Measurements from ENCODE around the gene GULP1. TPM values are rescaled to one million over a fixed set of nuclear protein-coding genes. Genes with fewer than 3 reads are reported as not detected.

Gene GULP1, protein sequence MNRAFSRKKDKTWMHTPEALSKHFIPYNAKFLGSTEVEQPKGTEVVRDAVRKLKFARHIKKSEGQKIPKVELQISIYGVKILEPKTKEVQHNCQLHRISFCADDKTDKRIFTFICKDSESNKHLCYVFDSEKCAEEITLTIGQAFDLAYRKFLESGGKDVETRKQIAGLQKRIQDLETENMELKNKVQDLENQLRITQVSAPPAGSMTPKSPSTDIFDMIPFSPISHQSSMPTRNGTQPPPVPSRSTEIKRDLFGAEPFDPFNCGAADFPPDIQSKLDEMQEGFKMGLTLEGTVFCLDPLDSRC
- total RNA-seq (100 to 1,000 TPM in 1 of 9 donors, 10 to 100 TPM in 8; 32.3 to 122 (median 66.7) TPM), polyA plus RNA-seq (10 to 100 TPM in 2 of 3 donors, 1 to 10 TPM in 1; 5.8 to 27.4 (median 10.9) TPM)
- long read RNA-seq, donor 1, partial matches to known transcripts = 6 of 12 reads
- long read RNA-seq, donor 1, other reads (novel, unspliced or antisense) = 0 of 12 reads
- long read RNA-seq, donor 2, partial matches to known transcripts = 25 of 28 reads
- long read RNA-seq, donor 2, other reads (novel, unspliced or antisense) = 0 of 28 reads
- long read RNA-seq, donor 3, transcript GULP1-201 (12 exons, 3,347 nt) = major isoform, 6 of 9 reads
- long read RNA-seq, donor 3, partial matches to known transcripts = 0 of 9 reads
- long read RNA-seq, donor 3, other reads (novel, unspliced or antisense) = 0 of 9 reads
- long read RNA-seq, donor 4, transcript GULP1-206 (12 exons, 1,376 nt) = major isoform, 5 of 23 reads
- long read RNA-seq, donor 4, partial matches to known transcripts = 3 of 23 reads
- long read RNA-seq, donor 4, other reads (novel, unspliced or antisense) = 13 of 23 reads
- long read RNA-seq, donor 5, transcript GULP1-206 (12 exons, 1,376 nt) = major isoform, 25 of 95 reads
- long read RNA-seq, donor 5, transcript GULP1-201 (12 exons, 3,347 nt) = minor isoform, 19 of 95 reads
- long read RNA-seq, donor 5, partial matches to known transcripts = 2 of 95 reads
- long read RNA-seq, donor 5, other reads (novel, unspliced or antisense) = 49 of 95 reads
- long read RNA-seq, donor 6, transcript GULP1-206 (12 exons, 1,376 nt) = major isoform, 8 of 21 reads
- long read RNA-seq, donor 6, partial matches to known transcripts = 3 of 21 reads
- long read RNA-seq, donor 6, other reads (novel, unspliced or antisense) = 7 of 21 reads
- long read RNA-seq, donor 7, partial matches to known transcripts = 0 of 2 reads
- long read RNA-seq, donor 7, other reads (novel, unspliced or antisense) = 0 of 2 reads
- long read RNA-seq, donor 8, transcript GULP1-201 (12 exons, 3,347 nt) = major isoform, 6 of 8 reads
- long read RNA-seq, donor 8, partial matches to known transcripts = 0 of 8 reads
- long read RNA-seq, donor 8, other reads (novel, unspliced or antisense) = 0 of 8 reads
- long read RNA-seq, donor 9, partial matches to known transcripts = 0 of 2 reads
- long read RNA-seq, donor 9, other reads (novel, unspliced or antisense) = 0 of 2 reads
- long read RNA-seq, donor 10, partial matches to known transcripts = 0 of 1 reads
- long read RNA-seq, donor 10, other reads (novel, unspliced or antisense) = 0 of 1 reads

- 1 to 6% (median 1%) methylated on average over 21 to 61 of the region's 61 CpGs for WGBS, 4 donors
- peaks cover 12 to 33% of the 10 kb centered on the region in 2 donors for H3K4me1 ChIP-seq (replicated peaks in 1 of 2)
- H3K9me3 ChIP-seq (replicated peaks in 1 of 3) = no peaks in the 10 kb centered on the region
- DNase-seq = peak; percentile 78 to 86 (median 83)
- intact Hi-C loops (cut with DNase I) = loop anchor here in 1 of 2 donors (10.0 kb wide), 1 partner anchor 223 kb away; no protein-coding TSS in a partner anchor
- no peaks in the 10 kb centered on the region for H3K27me3 ChIP-seq
- peak; percentile 46 to 77 (median 64) for TF ChIP-seq CTCF (IDR thresholded peaks at IDR 0.05)
- peak in 1 of 2 donors; percentile 56 for TF ChIP-seq POLR2A (IDR thresholded peaks at IDR 0.05)
- no peaks in the 10 kb centered on the region for H3K36me3 ChIP-seq (replicated peaks in 1 of 2)
- peak within 1 kb of the TSS; percentile 62 to 96 (median 93) for H3K27ac ChIP-seq
- peak within 1 kb of the TSS; percentile 60 to 96 (median 82) for H3K4me3 ChIP-seq
Observed at GRCh38 chr2:188291617-188292347, at the start of gene GULP1. TSS of gene GULP1 (plus strand) at chr2:188291874. CDS start at chr2:188477703, 185,829 bp downstream.

- Histone ChIP-seq H3K27ac (no peak overlapping the region), H3K36me3 (replicated peaks in 1 of 2) (no peaks in the 10 kb centered on the region), H3K9me3 (replicated peaks in 1 of 3) (no peaks in the 10 kb centered on the region), H3K27me3 (no peaks in the 10 kb centered on the region), H3K4me3 (no peak overlapping the region), H3K4me1 (replicated peaks in 1 of 2) (no peaks in the 10 kb centered on the region)
- intact Hi-C loops (cut with DNase I) = no loop called here
- TF ChIP-seq CTCF (IDR thresholded peaks at IDR 0.05) (no peak), POLR2A (IDR thresholded peaks at IDR 0.05) (no peak)
- DNase-seq = no peak
- 88 to 95% (median 92%) methylated on average over 1 of the region's 1 CpG for WGBS, 4 donors
Observed at GRCh38 chr2:188243381-188243780, 48.3 kb upstream of the GULP1 start.

GRCh38 chr2:188244383-188244782 is 47.3 kb upstream of the GULP1 start:
- intact Hi-C loops (cut with DNase I) = no loop called here
- H3K36me3 ChIP-seq (replicated peaks in 1 of 2) = no peaks in the 10 kb centered on the region
- WGBS, 4 donors = 77 to 86% (median 85%) methylated on average over 3 of the region's 3 CpGs
- H3K9me3 ChIP-seq (replicated peaks in 1 of 3) = no peaks in the 10 kb centered on the region
- no peak overlapping the region for H3K27ac ChIP-seq
- no peak overlapping the region for H3K4me3 ChIP-seq
- no peaks in the 10 kb centered on the region for H3K4me1 ChIP-seq (replicated peaks in 1 of 2)
- no peaks in the 10 kb centered on the region for H3K27me3 ChIP-seq
- no peak for DNase-seq
- TF ChIP-seq POLR2A (IDR thresholded peaks at IDR 0.05) (no peak), CTCF (IDR thresholded peaks at IDR 0.05) (no peak)

All from adrenal gland (tissue), 19 donors.